ENCODE data around the gene CNN3.

DNA sequence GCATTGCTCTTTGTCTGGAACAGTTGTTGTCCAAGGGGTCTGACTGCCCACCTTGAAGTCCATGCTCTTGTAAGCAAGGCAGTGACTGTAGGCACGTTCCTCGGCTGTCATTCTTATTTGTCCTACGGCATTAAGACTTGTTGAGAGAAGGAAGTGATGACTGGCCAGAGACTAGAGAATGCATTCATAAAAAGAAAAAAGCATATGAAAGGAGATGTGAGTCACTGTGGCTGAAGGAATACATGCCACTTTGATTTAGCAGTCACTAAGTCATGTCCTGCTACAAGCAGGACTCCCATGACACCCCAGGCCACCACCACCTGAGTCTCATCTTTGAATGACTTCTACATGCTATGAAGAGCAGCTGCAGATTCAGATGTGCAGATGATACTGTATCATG is 50.5 kb downstream of the CNN3 start:
- TF ChIP-seq POLR2A (IDR thresholded peaks at IDR 0.05), result no peak
- TF ChIP-seq, protein P1, sequence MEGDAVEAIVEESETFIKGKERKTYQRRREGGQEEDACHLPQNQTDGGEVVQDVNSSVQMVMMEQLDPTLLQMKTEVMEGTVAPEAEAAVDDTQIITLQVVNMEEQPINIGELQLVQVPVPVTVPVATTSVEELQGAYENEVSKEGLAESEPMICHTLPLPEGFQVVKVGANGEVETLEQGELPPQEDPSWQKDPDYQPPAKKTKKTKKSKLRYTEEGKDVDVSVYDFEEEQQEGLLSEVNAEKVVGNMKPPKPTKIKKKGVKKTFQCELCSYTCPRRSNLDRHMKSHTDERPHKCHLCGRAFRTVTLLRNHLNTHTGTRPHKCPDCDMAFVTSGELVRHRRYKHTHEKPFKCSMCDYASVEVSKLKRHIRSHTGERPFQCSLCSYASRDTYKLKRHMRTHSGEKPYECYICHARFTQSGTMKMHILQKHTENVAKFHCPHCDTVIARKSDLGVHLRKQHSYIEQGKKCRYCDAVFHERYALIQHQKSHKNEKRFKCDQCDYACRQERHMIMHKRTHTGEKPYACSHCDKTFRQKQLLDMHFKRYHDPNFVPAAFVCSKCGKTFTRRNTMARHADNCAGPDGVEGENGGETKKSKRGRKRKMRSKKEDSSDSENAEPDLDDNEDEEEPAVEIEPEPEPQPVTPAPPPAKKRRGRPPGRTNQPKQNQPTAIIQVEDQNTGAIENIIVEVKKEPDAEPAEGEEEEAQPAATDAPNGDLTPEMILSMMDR (IDR thresholded peaks at IDR 0.05), result no peak
